GM19463 (cell line): Measurements from ENCODE around the gene TMEM201.

Source experiments
- ATAC-seq: cut with Tn5 transposase; IDR thresholded peaks from one replicate; pipeline ENCODE4 v1.9.1; 2021; ENCODE audit warnings: mild to moderate bottlenecking, moderate library complexity; ENCODE audit not compliant: unreplicated experiment

The TMEM201 gene

DNA sequence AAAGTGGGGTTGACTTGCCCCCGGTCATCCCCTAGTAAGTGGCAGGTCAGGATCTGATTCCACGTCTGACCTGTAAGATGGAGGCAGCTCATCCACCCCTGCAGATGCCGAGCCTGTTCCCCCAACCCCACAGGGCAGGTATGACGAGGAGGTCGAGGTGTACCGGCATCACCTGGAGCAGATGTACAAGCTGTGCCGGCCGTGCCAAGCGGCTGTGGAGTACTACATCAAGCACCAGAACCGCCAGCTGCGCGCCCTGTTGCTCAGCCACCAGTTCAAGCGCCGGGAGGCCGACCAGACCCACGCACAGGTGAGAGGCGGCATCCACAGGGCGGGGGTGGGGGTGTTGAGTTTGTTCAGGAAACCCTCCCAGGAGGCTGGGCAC, 9.6 kb downstream of the TMEM201 start:
- no peak for ATAC-seq

- no peak for ATAC-seq
Measured at GRCh38 chr1:9599741-9600140, 11.0 kb downstream of the TMEM201 start.

DNA sequence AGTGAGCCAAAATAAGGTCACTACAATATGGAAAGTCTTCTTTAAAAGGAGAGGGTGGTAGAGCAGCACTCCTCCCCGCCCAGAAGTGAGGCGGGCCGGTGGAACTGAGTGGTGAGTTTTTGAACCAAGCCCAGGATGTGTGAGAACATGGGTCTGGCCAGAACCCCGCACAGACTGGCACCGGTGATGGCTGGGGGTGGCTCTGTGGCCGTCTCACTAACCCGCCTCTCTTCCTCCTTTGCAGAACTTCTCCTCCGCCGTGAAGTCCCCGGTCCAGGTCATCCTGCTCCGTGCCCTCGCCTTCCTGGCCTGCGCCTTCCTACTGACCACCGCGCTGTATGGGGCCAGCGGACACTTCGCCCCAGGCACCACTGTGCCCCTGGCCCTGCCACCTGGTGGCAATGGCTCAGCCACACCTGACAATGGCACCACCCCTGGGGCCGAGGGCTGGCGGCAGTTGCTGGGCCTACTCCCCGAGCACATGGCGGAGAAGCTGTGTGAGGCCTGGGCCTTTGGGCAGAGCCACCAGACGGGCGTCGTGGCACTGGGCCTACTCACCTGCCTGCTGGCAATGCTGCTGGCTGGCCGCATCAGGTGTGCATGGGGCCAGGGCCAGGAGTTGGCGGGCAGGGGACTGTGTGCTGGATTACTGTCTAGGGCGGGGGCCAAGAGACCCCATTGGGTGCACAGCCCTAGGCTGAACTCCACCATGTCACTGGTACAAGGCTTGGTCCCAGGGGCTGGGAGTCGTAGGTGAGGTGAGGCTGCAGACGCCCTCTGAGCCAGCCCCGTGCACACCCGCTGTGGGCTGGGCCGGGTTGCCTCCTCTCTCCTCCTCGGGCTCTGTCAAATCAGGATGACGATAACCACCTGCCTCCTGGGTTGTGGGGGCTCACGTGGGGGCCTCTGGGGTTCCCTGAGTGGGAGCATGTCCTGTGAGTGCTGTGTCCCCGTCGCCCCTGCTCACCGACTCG, 12.4 kb downstream of the TMEM201 start:
- ATAC-seq, result no peak

- no peak for ATAC-seq
Measured at GRCh38 chr1:9601942-9602793, 13.5 kb downstream of the TMEM201 start.

- ATAC-seq, result no peak
Measured at GRCh38 chr1:9602794-9603167, 14.1 kb downstream of the TMEM201 start.

DNA sequence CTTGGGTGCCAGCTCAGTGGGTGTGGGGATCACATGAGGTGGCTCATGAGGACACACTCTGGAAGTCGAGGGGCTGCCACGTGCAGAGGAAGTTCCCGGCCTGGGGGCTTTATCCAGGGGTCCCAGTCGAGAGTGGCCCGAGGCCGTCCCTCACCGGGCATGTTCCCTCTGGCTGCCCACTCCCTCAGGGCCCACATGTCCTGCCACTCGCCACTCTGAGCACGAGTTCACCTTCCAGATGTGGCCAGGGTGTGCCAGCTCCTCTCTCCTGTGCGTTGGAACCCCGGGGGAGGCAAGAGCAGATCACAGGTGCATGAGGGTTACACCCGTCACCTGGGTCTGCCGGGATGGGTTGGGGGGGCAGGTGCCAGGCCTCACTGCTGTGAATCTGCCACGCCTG, 14.6 kb downstream of the TMEM201 start:
- ATAC-seq, result no peak

DNA sequence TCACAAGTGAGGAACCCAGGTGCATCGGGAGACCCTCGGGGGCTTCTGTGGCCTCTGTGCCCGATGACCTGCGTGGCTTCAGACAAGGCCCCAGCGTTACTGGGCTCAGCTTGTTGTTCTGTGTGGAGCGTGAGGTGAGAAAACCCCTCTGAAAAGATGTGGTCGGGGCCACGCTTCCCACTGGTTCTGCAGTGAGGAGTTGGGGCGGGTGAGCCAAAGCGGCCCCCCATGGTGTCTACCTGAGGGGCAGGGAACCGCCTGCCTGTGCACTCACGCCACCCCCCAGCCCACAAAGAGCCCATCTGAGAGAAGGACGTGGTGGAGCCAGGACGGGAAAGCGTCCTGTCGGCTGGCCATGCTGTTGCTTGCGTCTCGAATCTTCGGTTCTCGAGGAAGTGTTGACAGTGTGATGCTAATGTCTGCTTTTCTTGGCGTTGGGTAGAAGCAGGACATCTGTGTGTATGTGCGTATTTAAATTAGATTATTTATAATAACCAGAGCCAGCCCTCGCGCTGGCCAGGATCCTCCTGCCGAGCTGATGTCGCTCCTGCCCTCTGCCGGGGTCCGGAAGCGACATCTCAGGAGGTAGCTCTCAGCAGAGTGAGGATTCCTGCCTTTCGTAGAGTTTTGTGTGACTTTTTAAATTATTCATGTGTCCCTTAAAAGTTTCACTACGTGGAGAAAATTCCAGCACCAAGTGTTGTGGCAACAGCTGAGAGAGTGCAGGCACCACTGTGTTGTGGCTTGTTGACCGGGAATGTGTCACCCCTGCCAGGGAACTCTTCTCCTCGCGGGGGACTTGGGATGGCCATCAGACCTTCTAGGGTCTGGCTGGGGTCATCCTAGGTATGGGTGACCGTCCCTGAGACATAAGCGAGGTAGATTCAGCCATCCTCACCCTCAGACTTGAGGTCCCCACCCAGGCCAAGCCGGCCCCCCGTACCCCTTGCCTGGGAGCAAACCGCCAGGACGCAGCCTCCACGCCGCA, 15.3 kb downstream of the TMEM201 start:
- ATAC-seq, result no peak

DNA sequence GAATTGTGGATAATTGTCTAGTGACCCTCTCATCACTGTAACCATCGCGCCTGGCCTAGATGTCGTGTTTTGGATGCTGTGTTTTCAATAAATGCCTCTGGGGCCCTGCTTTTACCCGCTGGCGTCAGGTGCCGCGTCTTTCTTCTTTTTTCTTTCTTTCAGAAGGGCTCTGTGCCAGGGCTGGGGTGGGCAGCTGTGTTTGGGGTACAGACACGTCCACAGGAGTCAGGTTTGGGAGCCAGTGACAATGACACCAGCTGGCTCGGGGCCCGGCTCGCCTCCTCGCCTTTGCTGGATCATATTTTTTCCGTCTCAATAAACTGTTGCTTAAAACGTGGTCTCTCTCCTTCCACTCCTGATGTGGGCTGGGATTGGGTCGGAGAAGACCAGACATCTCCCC, 16.1 kb downstream of the TMEM201 start:
- ATAC-seq, result no peak

DNA sequence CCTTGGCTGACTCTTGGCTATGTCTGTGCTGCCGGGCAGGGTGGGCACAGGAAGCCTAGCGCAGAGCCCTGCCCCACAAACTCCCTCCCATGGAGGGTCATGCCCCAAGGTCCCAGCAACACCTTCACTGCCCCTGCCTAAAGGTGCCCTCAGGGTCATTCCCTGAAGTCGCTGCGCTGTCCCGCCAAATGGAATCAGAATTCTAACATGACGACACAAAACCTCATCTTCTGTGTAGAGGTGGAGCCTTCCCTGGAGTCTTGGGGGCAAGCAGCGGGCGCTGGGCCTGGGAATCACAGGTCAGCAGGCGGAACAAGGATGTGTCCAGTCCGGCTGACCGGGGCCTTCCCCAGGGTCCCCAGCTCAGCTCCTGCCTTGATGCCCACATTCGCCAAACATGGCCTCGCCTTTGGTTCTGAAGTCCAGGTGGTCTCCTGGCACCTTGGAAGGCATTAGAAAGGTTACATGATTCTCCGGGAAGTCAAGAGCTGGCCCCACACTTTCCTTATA, 17.3 kb downstream of the TMEM201 start:
- ATAC-seq, result no peak

- ATAC-seq, result no peak
Measured at GRCh38 chr1:9606458-9606857, 17.7 kb downstream of the TMEM201 start.

DNA sequence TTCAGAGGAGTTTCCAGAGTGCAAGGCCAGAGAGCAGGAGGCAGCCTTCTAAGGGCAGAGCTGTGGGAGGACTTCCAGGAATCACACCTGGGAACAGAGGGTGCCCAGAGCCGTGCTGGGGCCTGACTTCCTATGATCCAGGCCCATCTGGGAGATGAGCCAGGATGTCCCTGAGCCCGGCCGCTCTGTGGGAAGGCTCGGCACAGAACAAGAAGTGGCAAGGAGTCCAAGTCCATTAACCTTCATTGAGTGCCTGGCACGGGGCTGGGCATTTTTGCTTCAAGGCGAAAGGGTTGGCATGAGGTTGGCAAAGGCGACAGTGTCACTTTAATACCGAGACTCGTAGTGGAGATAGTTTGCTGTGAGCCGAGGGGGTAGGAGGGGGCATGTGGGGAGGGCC, 18.2 kb downstream of the TMEM201 start:
- ATAC-seq, result no peak

DNA sequence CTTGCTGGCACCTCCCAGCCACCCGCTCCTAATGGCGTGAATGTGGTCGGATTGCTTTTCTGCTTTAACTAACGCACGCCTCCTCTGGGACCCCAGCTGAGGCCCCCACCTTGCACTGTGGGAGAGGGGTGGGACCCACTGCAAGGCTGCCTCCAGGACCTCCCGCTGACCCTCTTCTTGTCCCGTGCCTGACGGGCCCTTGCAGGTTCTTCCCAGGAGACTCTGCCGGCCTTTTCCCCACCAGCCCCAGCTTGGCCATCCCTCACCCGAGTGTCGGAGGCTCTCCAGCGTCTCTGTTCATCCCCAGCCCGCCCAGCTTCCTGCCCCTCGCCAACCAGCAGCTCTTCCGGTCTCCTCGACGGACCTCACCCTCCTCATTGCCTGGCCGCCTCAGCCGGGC, 18.6 kb downstream of the TMEM201 start:
- no peak for ATAC-seq

- no peak for ATAC-seq
Measured at GRCh38 chr1:9609998-9610397, 21.3 kb downstream of the TMEM201 start.

GRCh38 chr1:9610548-9610947, 21.8 kb downstream of the TMEM201 start:
- ATAC-seq, result no peak

GRCh38 chr1:9611716-9612115, 23.0 kb downstream of the TMEM201 start:
- ATAC-seq, result no peak

GRCh38 chr1:9612162-9612845, 23.6 kb downstream of the TMEM201 start:
- ATAC-seq, result no peak

DNA sequence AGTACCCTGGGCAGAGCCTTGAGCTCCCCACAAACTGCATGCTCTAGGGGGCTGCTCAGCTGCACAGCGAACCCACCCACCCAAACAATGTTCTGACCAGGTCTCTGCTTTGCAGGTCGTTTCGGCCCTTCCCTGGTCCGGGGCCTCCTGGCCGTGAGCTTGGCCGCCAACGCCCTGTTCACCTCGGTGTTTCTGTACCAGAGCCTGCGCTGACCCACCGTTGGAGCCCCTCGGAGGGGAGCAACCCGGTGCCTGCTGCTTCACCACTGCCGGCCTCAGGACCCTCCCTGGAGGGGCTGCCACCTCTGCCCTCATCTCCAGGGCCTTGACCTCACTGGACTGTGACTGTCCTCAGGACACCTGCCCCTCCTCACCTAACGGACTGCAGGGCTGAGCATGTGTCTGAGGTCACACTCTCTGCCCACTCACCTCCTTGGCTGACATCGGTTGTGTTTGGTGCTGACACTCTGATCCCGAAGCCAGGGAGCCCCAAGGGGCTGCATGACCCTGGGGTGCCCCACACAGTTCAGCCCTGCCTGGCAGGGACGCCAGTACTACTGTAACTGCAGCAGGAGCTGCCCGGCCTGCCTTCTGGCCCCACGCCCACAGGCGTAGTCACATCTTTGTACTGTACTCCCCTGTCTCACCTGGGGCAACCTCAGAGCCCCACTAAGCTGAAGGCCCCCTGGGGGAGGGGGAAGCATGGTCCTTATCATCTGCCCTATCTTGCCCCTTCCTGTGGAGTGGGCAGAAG, 24.3 kb downstream of the TMEM201 start:
- no peak for ATAC-seq

DNA sequence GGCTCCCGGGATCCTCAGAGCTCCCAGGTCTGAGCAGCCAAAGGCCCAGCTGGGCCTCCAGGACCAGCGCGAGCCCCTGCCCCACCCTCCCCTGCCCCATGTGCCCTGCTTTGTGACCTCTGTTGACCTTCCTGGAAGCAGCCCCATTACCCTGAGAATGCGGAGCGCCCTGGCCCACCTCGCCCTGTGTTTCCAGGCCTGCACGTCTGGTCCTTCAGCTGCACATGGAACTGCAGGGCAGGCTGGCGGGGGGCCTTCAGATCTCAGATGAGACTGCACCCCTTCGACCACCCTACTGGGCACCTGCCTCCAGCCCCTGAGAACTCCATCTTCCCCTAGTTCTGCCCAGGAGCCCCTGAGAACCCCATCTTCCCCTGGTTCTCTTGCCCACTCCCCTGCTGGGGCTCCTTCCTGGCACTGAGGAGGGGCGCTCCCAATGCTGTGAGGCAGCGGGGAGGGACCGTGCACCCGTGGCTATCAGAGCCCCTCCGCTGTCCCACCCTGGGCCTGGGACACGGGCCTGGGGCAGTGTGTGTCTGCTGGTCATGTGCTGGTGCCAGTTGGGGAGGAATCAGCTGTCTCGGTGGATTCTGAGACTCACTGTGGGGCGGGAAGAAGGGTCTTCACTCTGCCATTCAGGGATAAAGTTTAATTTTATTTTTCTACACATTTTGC, 25.1 kb downstream of the TMEM201 start:
- no peak for ATAC-seq
